ENCODE measurements around the gene ZBED4.

Gene ZBED4

GRCh38 chr22:49883294-49883640, 29.6 kb downstream of the ZBED4 start:
- no peak for DNase-seq

GRCh38 chr22:49884075-49884474, 30.4 kb downstream of the ZBED4 start:
- no peak for DNase-seq

DNA sequence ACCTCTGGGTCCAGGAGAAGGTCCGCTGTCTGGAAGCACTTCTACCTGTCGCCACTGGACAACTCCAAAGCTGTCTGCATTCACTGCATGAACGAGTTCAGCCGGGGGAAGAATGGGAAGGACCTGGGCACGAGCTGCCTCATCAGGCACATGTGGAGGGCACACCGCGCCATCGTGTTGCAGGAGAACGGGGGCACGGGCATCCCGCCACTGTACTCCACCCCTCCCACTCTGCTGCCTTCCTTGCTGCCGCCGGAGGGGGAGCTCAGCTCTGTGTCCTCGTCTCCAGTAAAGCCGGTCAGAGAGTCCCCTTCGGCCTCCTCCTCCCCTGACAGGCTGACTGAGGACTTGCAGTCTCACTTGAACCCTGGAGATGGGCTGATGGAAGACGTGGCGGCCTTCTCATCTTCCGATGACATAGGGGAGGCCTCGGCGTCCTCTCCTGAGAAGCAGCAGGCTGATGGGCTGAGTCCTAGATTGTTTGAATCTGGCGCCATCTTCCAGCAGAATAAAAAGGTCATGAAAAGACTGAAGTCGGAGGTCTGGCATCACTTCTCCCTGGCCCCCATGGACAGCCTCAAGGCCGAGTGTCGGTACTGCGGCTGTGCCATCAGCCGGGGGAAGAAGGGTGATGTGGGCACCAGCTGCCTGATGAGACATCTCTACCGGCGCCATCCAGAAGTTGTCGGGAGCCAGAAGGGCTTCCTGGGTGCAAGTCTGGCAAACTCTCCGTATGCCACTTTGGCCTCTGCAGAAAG, 31.0 kb downstream of the ZBED4 start:
- no peak for DNase-seq

DNA sequence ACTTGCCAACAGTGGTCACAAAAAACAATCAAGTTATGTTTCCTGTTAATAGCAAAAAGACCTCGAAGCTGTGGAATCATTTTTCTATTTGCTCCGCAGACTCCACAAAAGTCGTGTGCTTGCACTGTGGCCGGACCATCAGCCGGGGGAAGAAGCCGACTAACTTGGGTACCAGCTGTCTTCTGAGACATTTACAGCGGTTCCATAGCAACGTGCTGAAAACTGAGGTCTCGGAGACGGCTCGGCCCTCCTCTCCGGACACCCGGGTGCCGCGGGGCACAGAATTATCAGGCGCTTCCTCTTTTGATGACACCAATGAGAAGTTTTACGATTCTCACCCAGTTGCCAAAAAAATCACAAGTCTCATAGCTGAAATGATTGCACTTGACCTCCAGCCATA, 31.6 kb downstream of the ZBED4 start:
- no peak for DNase-seq

DNA sequence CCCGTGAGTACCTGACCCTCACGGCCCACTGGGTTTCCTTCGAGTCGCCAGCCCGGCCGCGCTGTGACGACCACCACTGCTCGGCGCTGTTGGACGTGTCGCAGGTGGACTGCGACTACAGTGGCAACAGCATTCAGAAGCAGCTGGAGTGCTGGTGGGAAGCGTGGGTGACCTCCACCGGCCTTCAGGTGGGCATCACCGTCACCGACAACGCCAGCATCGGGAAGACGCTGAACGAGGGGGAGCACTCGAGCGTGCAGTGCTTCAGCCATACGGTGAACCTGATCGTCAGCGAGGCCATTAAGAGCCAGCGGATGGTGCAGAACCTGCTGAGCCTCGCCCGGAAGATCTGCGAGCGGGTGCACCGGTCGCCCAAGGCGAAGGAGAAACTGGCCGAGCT, 32.2 kb downstream of the ZBED4 start:
- no peak for DNase-seq

DNA sequence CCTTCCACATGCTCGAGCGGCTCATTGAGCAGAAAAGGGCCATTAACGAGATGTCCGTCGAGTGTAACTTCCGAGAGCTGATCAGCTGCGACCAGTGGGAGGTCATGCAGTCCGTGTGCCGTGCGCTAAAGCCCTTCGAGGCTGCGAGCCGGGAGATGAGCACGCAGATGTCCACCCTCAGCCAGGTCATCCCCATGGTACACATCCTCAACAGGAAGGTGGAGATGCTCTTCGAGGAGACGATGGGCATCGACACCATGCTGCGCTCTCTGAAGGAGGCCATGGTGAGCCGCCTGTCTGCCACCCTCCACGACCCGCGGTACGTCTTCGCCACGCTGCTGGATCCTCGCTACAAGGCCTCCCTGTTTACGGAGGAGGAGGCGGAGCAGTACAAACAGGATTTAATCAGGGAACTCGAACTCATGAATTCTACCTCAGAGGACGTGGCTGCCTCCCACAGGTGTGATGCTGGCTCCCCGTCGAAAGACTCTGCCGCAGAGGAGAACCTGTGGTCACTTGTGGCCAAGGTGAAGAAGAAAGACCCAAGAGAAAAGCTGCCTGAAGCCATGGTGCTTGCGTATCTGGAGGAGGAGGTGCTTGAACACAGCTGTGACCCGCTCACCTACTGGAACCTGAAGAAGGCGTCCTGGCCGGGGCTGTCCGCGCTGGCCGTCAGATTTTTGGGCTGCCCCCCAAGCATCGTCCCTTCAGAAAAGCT, 32.9 kb downstream of the ZBED4 start:
- no peak for DNase-seq

- no peak for DNase-seq
Observed at GRCh38 chr22:49887064-49887451, 33.4 kb downstream of the ZBED4 start.

DNA sequence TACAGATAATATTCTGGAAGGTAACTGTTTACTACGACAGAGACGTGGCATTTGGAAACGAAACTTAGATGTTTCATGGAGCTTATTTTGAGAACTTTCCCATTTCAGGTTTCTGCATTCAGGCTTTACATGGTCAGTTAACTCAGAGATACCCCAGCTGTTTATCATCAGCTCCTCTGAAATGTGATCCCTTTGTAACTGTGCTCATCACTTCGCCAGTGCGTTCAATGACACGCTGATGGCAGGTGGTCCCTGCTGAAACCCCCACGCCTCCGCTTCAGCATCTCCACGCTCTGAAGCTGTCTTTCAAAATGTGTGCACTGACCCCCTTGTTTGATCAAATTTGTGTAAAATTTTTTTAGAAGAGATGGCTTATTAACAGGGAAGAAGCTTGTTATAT, 34.1 kb downstream of the ZBED4 start:
- no peak for DNase-seq

GRCh38 chr22:49889071-49889470, 35.4 kb downstream of the ZBED4 start:
- no peak for DNase-seq

DNA sequence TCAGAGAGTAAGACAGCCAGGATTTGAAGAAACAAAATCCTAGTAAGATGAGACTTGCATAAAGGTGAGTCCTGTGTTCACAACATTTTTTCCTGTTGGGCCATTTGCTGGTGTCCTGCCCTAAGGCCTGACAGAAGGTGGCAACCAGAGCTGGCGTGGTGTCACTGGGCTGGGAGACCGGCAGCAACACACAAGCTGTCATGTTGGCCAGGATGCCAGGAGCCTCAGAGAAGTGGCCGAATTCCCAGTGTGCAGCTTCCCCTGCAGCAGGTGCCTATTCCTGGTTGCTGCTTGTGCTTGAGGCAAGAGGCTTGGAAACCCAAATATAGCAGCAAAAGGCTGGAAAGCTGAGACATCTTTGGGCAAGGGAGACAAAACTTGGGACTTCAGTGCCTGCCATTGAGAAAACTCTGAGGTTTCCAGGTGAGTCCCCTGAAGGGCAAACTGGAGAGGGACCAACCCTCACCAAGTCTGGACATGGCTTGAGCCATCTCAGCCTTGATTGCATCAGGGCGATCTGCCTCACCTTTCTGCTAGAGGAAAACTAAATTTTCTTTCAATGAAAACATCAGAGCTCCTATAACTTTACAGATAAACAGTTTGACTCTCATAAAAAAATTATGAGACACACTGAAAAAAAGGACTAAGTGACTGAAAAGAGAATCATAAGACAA, 38.7 kb downstream of the ZBED4 start:
- DNase-seq = no peak

DNA sequence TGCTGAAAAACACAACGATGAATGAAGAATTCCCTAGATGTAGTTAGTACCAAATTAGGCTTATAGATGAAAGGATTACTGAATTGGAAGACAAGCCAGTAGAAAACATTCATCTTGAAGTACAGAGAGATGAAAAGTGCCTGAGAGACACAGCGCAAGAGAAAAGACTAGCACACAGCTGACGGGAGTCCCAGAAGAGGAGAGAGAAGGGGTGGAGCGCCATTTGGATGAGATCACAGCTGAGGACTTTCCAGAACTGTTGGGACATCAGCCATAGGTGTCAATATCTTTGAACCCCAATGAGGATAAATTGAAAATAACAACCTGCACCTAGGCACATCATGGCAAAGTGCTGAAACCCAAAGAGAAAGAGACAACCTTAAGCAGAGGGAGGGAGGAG, 39.4 kb downstream of the ZBED4 start:
- DNase-seq = no peak

DNA sequence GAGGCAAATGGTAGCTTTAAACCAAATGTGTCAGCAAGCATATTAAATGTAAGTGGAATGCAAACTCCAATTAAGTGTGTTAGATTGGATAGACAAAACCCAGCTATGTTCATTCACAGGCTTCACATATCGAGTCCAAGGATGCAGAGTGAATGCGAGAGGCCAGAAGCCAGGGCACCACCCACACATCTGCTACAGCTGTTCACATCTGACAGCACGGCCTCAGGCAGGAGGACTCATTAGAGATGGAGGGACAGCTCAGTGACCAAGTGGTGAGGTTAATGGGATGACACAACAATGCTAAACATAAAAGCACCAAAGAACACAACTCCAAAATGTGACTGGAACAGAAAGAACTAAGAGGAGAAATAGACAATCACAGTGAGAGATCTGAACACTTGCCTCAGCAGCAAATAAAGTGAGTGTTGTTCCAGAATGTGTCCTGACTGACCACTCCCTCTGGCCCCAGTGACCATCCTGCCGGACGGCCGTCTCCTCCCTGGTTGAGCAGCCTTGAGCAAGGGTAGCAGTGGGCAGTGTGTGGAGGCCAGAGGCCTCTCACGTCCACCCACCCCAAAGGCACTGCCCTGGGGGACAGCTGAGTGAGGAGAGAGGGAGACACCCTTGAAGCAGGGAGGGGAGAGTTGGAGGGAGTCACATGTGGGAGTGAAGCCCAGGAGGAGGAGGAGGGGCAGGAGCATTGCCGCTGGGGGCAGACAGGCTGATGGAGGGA, 40.8 kb downstream of the ZBED4 start:
- no peak for DNase-seq

- DNase-seq = no peak
Observed at GRCh38 chr22:49896201-49896600, 42.6 kb downstream of the ZBED4 start.

- no peak for DNase-seq
Observed at GRCh38 chr22:49897015-49897684, 43.5 kb downstream of the ZBED4 start.

- no peak for DNase-seq
Observed at GRCh38 chr22:49899530-49899929, 45.9 kb downstream of the ZBED4 start.

DNA sequence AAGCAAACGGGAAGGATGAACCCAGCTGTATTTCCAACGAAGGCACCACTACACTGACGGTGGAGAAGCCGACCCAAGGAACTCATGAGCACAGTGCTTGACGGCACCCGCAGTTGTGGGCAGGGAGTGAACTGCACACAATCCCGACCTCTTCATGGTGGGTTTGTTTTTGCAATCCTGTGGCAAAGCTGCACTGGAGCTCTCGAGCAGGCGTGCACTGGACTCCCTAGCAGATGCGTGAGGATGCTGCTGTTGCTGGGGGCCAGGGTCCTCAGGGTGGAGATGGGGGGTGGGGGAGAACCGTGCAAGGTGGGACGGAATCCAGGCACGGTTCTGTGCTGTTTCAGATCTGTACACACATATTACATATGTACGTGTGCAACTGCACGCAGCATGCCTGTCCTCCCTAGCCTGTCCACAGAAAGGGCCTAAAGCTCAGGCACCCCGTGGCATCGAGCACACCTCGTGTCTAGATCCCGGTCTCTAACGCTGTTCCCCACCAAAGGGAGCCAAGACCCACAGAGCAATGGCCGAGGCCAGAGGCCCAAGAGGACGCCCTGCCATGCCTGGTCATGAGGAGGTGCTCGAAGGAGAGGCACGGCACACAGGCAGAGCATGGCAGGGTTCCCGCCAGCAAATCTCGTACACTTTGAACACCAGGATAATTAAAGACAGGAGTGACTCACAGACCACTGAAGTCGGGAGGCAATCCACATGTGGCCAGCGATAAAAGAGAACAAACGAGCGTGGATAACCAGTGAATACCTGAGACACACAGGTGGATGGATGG, 47.0 kb downstream of the ZBED4 start:
- no peak for DNase-seq

DNA sequence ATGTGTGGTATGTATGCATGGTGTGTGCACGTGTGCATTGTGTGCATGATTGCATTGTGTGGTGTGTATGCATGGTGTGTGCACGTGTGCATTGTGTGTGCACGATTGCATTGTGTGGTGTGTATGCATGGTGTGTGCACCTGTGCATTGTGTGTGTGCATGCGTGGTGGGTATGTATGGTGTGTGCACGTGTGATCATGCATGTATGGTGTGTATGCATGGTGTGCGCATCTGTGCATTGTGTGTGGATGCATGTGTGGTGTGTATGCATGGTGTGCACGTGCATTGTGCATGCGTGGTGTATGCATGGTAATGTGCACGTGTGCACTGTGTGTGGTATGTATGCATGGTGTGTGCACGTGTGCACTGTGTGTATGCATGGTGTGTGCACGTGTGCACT, 47.8 kb downstream of the ZBED4 start:
- DNase-seq = no peak

DNA sequence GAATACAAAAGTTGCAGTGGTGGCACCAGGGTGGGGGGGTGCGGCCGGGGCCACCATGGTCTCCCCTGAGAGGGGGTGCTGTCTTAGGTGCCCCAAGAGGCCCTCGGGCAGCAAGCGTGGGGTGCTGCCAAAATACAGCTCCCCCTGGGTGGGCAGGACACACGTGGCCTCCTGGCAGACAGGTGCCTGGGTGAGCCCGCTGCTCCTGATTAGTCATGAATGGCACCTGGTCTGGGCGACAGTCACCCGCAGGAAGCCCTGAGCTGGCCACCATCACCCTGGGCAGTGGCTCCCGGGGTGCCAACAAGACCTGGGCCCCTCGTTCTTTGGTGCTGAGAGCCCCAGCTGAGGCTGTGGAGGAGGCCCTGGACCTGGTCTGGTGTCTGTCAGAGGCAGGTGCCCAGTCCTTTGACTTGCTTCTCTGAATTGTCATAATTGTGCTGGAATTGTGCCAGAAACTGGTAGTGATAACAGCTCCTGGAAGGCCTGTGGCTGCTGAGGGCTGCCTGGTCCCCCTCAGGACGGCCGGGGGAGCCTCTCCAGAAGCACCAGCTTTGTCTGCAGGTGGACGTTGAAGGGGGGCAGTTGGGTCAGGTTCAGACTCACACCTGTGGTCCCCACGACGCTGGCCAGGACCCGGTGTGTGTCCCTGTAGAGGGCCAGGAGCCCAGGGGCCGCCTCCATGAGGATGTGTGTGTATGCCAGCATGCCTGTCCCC, 49.8 kb downstream of the ZBED4 start:
- no peak for DNase-seq

DNA sequence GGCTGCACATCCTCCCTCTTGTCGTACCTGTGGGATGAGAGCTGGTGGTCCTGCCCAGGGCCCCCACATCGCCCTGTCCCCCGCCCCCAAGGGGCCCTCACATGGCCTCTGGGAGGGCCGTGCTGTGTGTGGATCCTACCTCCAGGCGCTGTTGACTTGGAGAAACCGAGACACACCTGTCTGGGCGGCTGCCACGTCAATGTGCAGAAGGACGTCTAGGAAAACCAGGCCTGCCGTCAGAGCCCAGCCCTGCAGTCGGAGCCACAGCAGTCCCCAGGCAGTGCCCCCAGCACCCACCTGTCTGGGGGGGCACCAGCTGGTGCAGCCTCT, 50.4 kb downstream of the ZBED4 start:
- DNase-seq = no peak

GRCh38 chr22:49905465-49905864, 51.8 kb downstream of the ZBED4 start:
- no peak for DNase-seq

- no peak for DNase-seq
Observed at GRCh38 chr22:49906071-49906798, 52.6 kb downstream of the ZBED4 start.
